ENCODE data around the gene LEPR. TPM values are rescaled to one million over a fixed set of nuclear protein-coding genes. Genes with fewer than 3 reads are reported as not detected.
"Not testable (repeated sequence)": the region's sequence is repeated elsewhere in the genome, so short reads cannot be mapped to it uniquely, and the experiment has no call there.

Gene LEPR
- 20.2 and 20.7 TPM in 2 replicates for total RNA-seq (2014; rRNA removed)
- polyA plus RNA-seq (2012): 6.1 TPM

DNA sequence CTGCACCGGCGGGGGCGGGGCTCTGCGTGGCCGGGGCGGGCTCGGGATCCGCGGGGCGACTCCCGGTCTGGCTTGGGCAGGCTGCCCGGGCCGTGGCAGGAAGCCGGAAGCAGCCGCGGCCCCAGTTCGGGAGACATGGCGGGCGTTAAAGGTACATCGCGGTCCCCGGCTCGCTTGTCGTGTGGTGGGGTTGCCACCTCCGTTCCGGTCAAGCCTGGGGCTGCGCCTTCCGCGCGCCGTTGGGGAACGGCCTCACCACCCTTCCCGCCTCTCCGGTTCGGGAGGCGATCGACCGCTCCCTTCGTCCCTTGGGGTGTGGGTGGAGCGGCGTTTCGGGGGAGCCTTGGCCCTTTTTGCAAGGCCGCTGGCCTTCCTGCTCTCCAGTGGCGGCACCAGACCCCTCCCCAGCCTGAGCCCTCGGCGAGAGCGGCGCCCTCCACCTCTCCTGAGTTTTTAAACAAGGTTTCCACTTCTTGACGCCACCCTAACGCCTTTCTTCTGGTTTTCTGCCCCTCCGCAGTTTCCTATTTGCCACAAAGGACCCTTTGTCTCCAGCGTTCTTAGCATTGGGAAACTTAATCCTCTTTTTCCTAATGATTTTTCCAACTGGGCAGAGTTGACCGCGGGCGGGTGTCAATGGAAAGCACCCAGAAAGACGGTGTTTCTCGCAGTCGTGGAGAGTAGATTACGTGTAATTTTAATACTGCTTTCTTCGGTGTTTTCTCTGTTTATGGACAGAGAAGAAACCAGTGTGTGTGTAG, at the start of gene LEPR, which contains the start of gene LEPROT:
Gene LEPR (plus strand): TSS at position 79 of the 761 bp plus-strand sequence. CDS start 144,898 bp downstream, outside the sequence.
Gene LEPROT (plus strand): TSS at position 79 of the 761 bp plus-strand sequence. CDS start 57 bp downstream, at position 136.
- no peak for DNase-seq (ENCODE audit: low read depth)

DNA sequence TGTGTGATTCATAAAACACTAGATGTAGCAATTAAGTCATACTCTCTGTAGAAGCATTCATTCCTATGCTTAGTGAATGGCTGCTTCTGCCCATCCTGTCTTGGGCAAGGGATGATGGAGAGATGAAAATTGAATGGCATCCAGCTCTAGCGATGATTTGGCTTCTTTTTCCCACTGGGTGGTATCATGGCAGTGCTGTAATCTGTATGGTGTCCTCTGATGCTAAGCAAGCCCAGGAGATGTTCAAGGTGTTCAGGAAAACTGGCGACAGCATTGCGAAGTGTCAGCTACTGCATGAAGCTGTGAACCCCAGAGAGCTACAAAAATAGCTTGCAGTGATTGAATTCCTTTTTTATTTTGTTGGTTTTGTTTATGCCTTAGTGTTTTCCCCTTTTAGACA, 48.9 kb upstream of the LEPR start:
- DNase-seq (ENCODE audit: low read depth): no peak

DNA sequence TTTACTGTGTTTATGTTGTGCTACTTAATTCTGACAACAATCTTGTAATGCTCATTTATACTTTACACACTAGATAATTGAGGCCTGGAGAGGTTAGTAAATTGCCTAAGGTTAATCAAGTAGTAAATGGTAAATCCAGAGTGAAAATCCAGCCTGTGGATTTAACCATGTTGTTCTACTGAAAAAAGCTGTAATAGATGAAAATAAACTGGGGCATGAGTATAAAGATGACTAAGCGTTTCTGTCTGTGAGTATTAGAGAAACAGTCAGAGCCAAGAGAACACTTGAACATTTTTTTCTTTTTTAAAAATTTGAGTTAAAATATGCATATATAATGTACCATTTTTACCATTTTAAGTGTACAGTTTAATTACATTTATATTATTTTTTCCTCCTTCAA, 47.9 kb upstream of the LEPR start:
- DNase-seq (ENCODE audit: low read depth): peak; percentile 24

DNA sequence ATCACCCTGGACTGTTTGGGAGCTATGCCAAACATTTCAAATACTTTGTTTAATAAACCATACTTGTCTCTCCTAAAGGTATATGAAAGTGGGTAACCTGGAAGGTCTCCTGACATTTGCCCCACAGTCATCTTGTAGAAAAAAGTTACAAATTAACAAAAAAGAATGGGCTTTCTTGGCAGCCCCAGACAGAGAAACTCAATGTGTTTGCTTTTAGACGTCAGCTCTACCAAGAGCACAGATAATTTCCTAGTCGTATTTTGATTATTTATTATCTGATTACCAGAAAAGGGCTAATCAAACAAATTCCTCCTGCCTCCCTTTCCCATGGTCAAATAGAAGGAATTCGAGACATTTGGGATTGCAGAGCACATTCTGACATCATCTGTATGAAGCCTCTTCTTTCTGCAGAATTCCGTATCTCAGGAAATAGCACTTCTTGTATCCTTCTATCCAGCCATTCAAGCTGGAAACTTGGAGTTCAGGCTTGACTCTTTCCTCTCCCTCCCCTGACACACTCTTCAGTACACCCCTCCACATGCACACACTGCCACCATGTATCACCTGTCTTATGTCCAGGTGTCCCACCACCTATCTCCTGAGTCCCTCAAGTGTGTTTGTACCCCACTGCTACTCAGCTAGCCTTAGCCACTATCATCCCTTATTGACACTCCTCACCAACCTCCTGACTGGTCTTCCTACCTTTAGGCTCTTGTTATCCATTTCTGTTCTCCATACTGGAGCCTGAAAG, 42.8 kb upstream of the LEPR start:
- no peak for DNase-seq (ENCODE audit: low read depth)

- DNase-seq (ENCODE audit: low read depth): no peak
These were observed 42.1 kb upstream of the LEPR start for GRCh38 chr1:65378247-65378946.

DNA sequence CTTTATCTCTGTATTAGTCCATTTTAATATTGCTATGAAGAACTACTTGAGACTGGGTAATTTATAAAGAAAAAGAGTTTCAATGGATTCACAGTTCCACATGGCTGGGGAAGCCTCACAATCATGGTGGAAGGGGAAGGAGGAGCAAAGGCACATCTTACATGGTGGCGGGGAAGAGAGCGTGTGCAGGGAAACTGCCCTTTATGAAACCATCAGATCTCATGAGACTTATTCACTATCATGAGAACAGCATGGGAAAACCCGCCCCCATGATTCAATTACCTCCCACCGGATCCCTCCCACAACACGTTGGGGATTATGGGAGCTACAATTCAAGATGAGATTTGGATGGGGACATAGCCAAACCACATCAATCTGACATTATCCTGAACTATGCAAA, 36.0 kb upstream of the LEPR start:
- not testable (repeated sequence) for DNase-seq (ENCODE audit: low read depth)

DNA sequence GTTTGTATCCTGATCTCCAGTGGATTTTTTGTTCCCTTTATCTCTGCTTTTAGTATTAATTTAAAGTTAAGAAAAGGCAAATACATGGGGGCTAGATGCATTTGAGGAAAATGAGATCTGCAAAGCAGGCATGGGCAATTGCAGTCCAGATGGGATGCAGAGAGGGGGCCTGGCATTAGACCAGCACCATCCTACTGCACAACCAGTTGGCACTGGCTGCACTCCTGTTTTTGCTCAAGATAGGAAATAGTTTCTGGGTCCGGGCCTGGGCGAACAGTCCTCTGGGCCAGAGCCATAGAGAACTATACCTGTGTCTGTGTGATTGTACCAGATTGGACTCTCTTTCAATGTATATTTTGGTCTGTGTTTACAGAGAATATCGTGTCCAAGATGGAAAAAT, 34.0 kb upstream of the LEPR start:
- DNase-seq (ENCODE audit: low read depth): no peak

GRCh38 chr1:65387821-65388220, 32.6 kb upstream of the LEPR start:
- no peak for DNase-seq (ENCODE audit: low read depth)

GRCh38 chr1:65388908-65389695, 31.4 kb upstream of the LEPR start:
- DNase-seq (ENCODE audit: low read depth): no peak

GRCh38 chr1:65392497-65392896, 28.0 kb upstream of the LEPR start:
- no peak for DNase-seq (ENCODE audit: low read depth)

- peak; percentile 76 for DNase-seq (ENCODE audit: low read depth)
These were observed 27.1 kb upstream of the LEPR start for GRCh38 chr1:65393347-65393746.

GRCh38 chr1:65393928-65394327, 26.5 kb upstream of the LEPR start:
- DNase-seq (ENCODE audit: low read depth): no peak

DNA sequence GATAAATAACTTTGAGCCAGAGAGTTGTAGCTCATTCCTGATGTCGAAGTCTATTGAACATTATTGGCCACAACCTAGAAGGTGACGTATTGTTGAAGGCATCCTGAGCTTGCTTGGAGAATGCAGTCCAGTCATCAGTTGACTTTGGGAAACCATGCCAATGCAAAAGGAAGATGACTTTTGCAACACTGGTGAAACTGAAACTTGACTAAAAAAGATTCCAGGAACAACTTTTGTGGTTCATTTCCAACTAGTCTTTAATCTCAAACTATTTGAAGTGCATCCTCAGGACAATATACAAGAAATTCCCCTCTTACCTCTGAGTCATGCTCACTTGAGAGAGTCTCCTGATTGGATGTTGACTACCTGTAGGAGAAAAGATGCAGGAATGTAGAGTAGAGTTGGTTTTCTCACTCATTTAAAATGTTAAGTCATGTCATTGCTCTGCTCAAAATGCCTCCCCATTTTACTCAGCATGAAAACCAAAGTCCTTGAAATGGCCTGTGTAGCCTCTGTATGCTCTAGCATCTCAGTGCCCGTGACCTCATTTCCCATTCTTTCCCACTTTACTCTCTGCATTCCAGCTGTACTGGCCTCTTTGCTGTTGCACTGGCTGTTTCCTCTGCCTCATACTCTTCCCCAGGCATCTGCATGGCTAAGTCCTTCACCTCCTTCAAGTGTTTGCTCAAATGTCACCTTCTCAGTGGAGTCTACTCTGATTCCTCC, 24.4 kb upstream of the LEPR start:
- peak; percentile 39 for DNase-seq (ENCODE audit: low read depth)

GRCh38 chr1:65398083-65398482, 22.4 kb upstream of the LEPR start:
- DNase-seq (ENCODE audit: low read depth): no peak

DNA sequence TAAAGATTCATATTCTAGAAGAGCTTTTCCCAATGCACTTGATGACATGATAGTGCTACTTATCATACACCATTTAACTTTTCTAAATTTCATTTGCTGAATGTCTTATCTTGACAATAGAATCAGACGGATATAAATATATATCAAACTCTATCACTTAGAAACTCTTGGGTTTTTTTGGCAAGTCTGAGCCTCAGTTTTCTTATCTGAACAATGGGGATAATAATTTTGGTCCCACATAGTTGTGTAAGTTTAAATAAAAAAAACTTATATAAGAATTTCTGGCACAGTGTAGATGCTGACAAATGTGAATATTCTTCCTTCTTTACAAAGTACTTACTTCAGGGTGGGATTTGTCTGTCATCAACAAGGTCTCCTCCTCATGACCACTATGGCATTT, 21.5 kb upstream of the LEPR start:
- DNase-seq (ENCODE audit: low read depth): no peak

DNA sequence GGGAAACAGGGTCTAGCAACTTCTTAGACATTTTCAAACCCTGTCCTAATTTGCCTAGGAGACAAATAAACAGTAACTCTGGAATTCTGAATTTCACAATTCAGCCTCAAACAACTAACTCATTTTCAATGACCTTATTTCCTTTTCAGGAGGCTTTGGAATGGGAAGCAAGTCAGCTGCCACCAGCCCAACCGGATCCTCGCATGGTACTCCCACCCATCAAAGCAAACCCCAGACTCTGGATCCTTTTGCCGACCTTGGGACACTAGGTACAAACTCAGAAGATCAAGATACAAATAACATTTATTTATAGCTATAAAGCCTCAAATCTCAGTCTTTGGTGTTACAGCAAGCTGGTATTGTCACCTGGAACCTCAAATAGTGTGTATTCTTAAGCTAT, 18.9 kb upstream of the LEPR start:
- no peak for DNase-seq (ENCODE audit: low read depth)

GRCh38 chr1:65404941-65405340, 15.5 kb upstream of the LEPR start:
- DNase-seq (ENCODE audit: low read depth): no peak

- DNase-seq (ENCODE audit: low read depth): no peak
These were observed 12.6 kb upstream of the LEPR start for GRCh38 chr1:65407877-65408276.

GRCh38 chr1:65409314-65409713, 11.2 kb upstream of the LEPR start:
- no peak for DNase-seq (ENCODE audit: low read depth)

DNA sequence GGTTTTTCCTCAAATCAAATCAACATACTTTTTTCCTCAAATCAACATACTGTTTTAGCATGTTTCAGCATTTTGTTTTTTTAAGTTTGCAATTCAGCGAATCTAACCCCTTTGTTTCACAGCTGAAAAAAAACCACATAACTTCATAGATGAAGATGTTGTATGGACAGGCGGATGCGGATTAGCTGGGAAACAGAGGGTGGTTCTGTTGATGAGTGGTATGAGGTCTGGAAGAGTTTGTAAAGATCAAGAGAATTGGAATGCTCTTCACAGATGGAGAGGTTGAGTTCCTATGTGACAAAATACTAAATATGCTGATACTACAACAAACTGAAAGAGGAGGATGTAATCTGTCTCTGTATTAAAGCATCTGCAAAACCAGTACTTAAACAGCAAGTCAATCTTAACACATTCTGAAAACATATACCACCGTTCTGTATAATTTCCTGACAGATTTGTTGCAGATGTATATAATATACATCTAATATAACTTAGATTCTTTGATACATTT, 10.6 kb upstream of the LEPR start:
- DNase-seq (ENCODE audit: low read depth): no peak
